HG02588 (cell line): ENCODE results near the gene PIAS1.
"Not testable (repeated sequence)": the region's sequence is repeated elsewhere in the genome, so short reads cannot be mapped to it uniquely, and the experiment has no call there.

Experiments
- ATAC-seq: cut with Tn5 transposase; IDR thresholded peaks from one replicate; pipeline ENCODE4 v1.9.1; 2021; ENCODE audit warnings: mild to moderate bottlenecking, moderate library complexity; ENCODE audit not compliant: unreplicated experiment

PIAS1 gene

DNA sequence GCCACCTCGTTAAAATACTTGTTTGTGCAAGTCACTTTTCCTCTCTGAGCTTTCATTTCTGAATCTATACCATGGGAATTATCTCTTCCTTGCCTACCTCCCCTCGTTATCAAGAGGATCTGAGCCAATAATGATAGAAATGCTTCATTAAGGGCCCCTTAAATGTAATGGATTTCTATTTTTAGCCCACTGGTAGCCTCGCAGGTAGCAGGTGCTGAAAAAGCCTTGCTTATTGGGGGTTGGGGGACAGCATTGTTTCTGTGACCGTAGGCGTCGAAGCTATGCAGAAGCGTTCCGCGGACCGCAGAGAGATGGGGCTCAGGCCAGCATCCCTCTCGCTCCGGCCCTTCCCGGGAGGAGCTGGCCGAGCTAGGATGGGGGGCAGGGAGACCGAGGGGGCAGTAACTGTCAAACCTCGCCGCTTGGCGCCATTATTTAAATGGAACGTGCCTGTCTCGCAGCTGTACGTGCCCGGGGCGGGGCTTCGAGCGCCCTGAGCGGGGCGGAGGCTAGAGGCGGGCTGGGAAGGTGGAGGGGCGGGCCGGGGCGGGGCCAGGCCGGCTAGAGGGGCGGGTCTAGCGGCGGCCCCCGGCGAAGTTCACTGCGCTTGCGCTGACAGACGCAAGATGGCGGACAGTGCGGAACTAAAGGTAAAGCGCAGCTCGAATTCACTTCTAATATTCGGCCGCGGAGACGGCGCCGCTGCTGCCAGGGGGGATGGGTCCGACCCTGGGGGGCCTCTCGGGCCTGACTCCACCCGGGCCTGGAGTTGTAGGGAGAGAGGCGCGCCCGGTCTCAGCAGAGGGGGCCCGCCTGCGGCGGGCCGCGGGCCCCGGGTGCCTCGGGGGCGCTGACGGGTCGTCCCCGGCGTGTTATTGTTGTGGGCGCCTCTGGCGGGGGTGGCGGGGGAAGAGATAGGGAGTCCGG lies at the start of gene PIAS1:
PIAS1 (plus strand) TSS at position 615 of the 927 bp plus-strand sequence; CDS start at position 627, 12 bp downstream.
- ATAC-seq, result peak; percentile 81

DNA sequence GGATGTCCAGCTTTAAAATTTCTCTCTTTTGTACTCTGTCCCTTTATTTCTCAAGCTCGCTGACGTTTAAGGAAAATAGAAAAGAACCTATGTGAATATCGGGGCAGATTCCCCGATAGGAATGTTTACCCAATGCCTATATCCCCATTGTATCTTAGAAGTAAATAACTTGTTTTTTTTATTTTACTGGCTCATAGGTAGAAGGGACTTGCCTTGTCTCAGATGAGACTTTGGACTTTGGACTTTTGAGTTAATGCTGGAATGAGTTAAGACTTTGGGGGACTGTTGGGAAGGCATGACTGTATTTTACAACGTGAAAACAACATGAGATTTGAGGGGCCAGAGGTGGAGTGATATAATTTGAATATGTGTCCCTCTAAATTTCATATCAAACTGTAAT lies 46.5 kb upstream of the PIAS1 start:
- not testable (repeated sequence) for ATAC-seq

DNA sequence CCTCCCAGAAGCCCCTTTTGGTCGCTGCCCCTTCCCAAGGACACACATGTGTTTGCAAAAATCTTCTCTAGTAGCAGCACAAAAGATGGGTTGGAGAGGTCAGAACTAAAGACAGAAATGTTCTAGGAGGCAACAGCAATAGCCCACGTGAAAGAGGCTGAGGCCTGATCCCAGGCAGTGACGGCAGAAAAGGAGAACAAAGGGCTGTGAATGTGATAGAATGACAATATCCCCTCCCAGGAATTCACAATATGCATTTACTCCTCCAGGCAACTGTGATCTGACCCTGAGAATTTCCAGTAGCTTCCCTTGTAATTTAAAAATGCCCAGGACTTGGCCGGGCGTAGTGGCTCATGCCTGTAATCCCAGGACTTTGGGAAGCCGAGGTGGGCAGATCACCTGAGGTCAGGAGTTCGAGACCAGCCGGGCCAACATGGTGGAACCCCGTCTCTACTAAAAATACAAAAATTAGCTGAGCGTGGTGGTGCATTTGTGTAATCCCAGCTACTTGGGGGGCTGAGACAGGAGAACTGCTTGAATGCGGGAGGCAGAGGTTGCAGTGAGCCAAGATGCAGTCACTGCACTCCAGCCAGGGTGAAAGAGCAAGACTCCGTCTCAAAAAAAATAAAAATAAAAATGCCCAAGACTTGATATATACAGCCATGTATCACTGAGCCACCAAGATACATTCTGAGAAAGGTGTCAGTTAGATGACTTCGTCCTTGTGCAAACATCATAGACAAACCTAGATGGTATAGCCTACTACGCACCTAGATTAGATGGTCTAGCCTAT lies 43.6 kb upstream of the PIAS1 start:
- ATAC-seq, result no peak

DNA sequence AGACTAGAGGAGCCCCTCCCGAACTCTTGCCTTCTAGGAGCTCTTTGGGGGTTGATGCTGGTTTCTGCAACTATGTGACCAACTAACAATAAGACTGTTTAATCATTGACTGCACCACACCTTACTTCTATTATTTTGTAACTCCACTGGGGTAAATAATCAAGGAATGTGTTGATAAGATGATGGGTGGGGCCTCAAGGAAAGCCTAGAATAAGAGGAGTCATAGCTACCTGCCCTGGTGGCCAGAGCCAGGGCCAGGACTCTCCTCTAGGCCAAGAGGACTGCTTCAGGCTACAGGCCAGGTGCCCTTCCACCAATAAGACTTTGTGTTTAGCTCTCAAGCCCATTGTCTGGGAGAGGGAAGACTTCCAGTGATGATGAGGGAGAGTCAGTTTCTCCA lies 41.2 kb upstream of the PIAS1 start:
- ATAC-seq, result no peak

DNA sequence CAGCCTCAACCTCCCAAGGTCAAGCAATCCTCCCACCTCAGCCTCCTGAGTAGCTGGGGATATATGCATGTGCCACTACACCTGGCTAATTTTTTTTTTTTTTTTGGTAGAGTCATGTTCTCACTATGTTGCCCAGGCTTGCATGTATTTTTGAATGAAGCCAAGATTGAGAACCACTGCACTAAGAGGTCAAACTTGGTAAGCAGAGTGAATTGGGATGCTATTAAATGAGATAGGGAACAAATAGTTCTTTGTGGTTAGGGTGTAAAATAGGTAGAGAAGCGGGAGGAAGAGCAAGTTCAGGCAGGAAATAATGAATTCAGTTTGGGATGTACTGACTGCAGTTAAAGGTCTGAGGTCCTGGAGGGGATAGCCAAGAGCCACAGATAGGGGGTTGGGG lies 39.9 kb upstream of the PIAS1 start:
- ATAC-seq, result no peak

DNA sequence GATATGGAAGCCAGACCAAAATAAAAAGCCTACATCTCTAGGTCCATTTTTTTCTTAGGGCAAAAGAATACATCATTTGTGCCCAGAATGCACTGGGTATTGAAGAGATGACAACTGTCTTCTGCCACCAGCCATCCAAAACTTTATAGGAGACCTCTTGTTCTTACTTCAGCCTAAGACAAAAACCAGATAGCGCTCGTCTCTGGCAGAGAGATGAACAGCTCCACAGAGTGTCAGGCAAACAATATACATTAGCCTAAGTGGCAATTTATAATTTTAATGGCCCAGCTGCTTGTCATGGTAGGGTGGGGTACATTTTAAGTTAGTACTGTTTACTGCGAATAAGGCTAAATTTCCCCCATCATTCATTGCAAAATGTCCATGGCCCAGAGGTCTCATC lies 38.9 kb upstream of the PIAS1 start:
- no peak for ATAC-seq

DNA sequence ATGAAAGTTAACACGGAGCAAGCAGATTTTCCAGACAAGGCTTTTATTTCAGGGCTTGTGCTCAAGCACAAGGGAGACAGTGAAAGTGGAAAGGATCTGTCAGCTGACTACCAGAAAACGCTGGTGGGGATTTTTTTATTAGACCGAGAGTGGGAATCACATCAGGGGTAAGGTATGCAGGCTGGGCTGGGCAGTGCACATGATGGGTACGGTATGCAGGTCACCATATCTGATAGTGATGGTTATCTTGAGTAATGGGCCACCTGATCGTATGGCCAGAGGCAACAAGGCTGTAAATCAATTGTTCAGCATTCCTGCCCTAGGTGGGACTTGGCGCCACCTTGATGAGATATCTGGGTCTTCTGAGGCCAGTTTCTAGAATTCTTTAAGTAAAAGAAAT lies 36.9 kb upstream of the PIAS1 start:
- ATAC-seq, result no peak

DNA sequence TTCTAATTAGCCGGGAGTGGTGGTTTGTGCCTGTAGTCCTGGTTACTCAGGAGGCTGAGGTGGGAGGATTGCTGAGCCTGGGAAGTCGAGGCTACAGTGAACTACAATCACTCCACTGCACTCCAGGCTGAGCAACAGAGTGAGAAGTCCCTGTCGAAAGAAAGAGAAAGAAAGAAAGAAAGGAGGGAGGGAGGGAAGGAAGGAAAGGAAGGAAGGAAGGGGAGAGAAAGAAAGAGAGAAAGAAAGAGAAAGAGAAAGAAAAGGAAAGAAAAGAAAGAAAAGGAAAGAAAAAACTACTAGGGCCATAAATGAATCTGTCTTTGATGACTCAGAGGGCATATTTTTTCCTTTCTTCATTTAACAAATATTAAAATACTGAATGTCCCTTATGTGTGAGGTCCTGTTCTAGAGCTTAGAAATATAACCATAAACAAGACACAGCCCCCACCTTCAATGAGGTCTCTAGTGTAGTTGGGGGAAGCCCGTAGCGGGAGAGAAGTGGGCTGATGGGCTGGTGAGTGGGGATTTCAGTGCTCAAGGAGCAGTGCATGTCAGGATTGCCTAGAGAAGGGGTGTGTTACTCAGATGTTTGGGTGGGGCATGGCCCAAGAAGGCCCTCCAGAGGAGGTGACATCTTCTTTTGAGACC lies 35.2 kb upstream of the PIAS1 start:
- no peak for ATAC-seq

DNA sequence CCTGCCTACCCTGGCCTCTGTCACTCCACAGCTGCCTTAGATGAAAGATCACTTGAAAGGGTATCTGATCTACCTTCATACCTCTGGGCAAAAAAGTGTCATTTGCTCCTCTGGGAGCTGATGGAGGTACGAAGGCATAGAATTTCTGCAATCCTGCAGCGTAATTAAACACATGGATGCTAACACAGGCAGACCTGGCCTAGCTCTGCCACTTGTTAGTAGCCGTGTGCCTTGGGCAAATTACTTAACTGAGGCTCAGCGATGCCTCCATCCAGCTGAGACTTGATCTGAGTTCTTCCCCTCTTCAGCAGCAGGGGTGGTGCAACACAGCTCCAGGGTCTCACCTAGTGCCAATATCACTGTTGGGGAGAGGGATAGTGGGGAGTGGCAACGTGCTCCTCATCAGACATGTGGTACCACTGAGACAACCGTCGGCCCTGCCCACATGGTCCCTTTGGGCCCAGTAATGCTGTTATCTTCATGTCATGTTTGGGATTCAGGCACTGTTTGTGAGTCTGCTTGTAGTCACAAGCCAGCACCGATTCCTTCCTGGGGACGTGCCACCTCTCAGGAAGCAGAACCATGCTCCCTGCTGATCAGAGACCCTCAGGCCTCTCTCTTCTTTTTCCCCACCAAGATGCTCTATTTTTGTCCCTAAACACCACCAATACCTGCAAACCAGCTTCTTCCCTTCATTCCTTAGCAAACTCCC lies 34.1 kb upstream of the PIAS1 start:
- no peak for ATAC-seq

DNA sequence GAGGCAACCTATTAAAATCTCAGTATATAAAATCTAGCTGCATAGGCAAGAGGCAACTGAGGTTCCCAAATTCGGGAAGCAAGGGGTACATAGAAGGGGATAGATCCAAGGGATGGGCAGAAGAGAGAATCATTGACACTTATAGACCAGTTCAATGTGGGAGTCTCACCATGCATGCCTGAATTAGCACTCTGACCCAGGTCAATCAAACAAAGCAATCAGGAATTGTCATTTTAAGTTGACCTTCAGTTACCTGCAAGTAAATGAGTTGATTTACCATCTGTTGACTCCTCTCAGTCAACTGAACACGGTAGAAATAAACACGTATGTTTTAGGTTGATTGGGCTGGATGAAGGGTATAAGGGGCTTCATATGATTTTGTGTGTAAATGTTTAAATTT lies 33.4 kb upstream of the PIAS1 start:
- ATAC-seq, result no peak

DNA sequence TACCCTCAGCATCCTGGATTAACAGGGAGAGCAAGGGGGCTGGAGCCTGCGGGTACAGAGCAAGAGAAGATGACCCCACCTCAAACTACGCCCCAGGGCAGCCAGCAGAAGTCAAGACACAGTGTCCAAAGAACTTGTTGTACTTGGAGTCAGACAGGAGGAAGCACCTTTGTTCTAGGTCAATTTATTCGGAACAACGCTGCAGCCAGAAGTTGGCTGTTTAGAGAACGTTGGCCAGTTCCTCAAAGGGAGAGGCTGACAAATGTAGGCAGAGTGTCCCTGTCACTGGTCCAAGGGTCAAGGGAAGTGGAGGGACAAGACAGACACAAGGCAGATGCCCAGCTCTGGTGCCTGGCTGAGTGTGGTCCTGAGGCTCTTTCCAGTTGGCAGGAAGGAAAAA lies 32.1 kb upstream of the PIAS1 start:
- no peak for ATAC-seq

DNA sequence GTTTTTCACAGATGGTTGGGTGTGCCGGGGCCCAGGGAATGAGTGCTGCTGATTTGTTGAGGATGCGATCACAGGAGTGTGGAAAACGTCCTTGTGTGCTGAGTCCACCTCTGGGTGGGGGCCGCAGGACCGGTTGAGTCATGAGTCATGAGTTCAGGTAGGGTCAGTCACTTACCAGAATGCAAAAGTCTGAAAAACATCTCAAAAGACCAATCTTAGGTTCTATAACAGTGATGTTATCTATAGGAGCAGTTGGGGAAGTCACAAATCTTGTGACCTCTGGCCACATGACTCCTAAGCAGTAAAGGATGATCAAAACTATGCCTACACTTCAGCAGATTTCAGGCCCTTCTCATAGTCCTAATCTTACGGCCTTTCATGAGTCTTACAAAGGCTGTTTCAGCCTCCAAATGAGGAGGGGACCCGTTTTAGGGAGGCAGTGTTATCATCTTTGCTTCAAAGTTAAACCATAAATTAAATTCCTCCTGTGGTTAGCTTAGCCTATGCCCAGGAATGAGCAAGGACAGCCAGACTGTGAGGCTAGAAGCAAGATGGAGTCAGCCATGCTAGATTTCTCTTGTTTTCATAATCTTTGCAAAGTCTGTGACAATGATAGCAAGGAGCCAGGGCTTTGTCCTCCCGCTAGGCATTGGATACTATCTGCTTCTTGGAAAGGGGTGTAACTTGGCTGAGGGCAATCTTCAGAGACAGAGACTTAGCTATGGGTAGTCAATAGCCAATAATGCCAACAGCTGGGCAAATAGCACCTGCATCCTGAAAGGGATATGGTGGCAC lies 30.6 kb upstream of the PIAS1 start:
- ATAC-seq, result no peak

DNA sequence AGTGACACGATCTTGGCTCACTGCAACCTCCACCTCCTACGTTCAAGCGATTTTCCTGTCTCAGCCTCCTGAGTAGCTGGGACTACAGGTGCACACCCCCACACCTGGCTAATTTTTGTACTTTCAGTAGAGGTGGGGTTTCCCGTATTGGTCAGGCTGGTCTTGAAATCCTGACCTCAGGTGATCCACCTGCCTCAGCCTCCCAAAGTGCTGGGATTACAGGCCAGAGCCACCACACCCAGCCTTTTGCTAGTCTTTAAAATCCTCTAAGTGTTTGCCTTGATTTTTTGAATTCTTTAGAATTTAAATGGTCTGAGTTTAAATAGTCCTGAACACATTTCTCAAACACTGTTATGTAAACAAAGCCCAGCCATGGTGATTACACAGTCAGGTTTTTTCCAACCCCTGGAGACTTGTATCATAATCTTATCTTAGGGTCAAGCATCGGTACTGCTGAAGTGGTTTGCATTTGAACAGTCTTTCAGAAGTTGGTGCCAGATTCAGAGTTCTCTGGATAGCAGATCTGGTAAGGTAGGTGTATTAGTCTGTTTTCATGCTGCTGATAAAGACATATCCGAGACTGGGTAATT lies 28.2 kb upstream of the PIAS1 start:
- ATAC-seq, result no peak

DNA sequence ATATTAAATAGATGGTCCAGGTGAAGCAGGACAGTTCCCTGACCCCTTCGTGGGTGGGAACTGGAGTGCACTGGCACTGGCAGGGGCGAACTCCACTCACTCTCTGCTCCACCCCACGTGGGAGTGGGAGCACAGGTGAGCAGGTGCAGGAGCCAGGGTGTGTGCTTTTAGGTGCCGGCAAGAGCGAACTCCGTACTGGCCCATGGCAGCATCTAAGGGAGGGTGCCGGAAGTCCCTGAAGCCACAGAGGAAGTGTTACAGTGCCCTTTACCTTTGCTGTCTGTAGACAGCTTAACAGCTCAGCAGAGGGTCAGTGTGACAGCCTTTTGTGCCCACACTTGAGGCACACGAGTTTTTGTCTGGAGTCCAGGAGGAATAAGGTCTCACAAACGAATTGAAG lies 26.7 kb upstream of the PIAS1 start:
- ATAC-seq, result no peak

DNA sequence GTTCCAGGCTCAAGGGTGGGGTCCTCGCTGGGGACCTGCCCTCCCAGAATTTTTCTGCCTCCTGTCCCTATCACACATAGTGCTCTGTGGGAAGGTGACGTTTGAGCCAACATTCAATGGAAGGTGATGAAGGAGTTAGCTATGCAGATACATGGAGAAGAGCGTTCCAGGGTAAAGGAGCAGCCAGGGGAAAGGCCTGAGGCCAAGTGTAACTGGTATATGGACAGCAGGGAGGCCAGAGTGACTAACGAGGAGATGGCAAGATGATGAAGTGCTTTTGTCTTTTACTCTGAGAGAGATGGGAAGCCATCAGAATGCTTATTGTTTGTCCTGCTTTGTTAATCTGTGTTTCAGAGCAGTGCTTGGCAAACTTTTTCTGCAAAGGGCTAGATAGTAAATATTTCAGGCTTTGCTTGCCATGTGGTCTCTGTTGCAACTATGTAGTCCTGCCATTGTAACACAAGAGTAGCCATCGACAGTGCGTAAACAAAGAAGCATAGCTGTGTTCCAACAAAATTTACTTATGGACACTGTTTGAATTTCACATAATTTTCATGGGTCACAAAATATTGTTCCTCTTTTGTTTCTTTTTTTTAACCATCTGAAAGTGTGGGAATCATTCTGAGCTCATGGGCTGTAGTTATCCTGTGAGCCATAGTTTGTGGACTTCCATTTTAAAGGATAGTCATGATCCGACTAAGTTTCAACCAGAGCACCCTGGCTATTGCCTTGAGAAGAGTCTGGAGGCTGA lies 25.8 kb upstream of the PIAS1 start:
- ATAC-seq, result no peak

DNA sequence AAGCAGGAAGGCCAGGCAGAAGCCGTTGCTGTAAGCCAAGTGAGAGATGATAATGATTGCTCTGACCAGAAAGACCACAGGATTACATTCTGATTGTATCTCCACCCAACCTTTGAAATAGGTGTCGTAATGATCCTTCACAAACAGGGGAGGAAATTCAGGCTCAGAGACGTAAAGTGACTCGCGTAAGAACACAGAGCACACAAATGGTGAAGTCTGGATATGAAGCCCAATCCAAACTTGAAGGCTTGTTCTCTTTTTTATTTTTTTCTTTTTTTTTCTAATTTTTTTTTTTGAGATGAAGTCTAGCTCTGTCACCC lies 25.3 kb upstream of the PIAS1 start:
- no peak for ATAC-seq

DNA sequence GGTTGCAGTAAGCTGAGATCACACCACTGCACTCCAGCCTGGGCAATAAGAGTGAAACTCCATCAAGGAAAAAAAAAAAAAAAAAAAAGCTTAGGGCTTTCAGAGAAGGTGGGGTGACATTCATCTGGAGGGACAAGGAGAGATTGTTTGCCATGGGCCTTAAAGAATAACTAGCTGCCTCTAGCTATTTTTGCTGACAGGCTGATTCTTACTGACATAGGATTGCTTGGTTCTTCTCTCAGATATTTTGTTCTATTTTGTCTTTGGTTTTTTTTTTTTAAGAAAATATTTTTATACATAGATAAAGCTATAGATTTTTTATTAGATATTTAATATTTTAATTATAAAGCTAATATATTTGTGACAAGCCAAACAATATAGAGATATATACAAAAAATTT lies 24.2 kb upstream of the PIAS1 start:
- no peak for ATAC-seq

DNA sequence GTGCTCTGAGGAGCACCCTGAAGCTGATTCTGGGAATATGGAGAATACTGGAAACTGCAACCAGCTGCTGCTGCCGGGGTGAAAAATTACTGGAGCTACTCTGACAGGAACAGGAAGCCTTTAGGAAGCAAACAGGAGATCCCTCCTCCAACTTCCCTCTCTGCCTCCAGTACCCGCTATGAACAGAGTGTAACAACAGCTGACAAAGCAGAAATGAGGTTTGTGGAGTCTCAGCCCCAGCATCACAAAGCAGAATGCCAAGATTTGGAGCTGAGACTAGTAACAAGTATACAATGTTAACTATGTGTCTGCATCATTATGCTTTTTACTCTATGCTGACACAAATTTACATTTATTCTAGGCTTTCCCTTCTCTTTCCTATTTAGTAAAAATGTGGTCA lies 22.7 kb upstream of the PIAS1 start:
- ATAC-seq, result no peak

DNA sequence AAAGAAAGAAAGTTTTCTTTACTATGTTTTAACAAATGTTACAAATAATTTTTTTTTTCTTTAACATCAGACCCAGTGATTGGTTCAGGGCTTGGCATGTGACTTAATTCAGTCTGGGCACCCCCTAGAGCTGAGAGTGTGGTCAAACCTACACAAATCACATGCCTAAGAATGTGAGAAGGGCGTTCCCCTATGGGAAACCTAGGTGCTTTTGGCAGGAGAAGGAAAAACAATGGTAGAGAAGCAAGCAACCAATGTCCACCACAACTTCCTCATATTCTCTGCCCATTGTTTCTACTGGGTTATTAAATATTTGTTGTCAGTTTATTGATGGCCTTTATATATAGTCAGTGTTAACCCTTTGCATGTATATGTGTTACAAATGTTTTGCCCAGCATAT lies 21.4 kb upstream of the PIAS1 start:
- no peak for ATAC-seq
